Medulla oblongata (tissue), 1 donor: ENCODE measurements around the gene UCK2.

Experiments used
- DNase-seq: peaks from one replicate; pipeline ENCODE4 v3.0.0-alpha.2; 2015; ENCODE audit errors: extremely low spot score

UCK2 gene

DNA sequence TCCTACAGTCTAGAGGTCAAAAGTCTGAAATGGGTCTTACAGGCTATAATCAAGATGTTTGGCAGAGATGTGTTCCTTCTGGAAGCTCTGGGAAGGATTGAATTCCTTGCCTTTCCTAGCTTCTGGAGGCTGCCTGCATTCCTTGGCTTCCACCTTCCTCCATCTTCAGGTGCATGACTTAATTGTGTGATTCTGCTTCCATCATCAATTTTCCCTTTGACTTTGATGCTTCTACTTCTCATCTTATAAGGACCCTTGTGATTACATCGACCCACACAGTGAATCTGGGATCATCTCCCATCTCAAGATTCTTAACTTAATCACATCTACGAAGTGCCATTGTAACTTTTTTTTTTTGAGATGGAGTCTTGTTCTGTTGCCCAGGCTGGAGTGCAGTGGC, 111.4 kb downstream of the UCK2 start:
- DNase-seq, result no peak

DNA sequence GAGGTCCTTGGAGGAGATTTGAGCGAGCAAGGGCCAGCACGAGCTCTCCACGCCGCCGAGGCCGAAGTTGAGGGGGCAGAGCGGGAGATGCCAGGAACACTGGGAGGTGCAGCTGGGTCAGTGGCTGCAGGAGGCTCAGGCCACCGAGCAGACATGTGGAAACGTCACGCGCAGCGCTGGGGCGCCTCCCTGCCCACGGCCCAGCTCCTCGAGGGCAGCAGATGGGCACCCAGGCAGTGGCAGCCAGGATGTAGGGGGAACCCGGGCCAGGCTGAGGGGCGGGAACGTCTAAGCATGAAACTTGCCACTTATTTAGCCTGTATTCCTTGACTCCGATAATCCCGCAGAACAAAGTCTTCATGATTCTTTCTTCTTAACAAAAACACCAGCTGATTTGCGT, 114.1 kb downstream of the UCK2 start:
- no peak for DNase-seq

DNA sequence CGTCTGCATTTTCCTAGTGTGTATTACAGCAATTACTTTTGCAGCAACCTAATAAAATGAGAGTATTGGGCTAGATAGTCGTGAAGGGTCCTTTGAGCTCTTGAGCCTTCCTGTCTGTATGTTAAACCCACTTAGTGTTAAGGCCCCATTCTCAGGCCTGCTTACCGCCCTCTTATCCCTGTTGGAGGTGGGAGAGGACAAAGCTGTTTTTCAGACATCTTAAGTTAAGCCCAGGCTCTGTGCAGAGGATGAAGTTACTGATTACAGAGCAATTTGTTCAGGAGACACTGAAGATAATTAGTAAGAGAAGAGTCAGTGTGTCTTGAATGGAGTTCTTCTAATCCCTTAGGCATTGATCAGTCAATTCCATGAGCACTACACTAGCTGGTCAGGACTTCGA, 114.6 kb downstream of the UCK2 start:
- DNase-seq, result no peak

DNA sequence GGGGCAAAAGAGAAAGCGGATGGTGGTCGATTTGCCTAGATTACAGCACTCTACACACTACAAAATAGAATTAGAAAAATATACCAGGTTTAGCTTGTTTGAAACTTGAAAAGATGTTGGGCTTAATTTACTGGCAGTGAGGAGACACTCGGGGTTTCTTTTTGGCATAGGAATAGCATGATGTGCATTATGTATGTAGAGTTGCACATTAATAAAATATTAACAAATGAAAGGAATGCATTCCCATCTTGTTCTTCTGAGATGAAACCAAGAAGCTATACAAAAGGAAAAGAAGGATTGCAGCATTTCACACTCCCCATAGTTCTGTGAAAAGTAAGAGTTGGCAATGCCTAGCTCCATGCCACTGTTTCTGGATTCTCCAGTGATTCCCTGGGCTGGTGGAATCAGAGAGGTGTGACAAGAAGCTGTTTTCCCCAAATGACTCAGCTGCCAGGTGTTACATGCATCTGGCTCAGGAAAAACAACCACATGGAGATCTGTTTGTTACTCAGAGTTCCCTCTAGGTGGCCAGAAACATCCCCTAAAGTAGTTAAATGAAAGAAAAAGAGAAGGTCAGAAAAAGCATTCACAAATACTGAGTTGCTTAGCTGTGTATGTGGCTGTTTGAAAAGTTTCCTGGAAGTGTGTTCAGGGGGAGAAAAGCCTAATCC, 115.6 kb downstream of the UCK2 start:
- no peak for DNase-seq

DNA sequence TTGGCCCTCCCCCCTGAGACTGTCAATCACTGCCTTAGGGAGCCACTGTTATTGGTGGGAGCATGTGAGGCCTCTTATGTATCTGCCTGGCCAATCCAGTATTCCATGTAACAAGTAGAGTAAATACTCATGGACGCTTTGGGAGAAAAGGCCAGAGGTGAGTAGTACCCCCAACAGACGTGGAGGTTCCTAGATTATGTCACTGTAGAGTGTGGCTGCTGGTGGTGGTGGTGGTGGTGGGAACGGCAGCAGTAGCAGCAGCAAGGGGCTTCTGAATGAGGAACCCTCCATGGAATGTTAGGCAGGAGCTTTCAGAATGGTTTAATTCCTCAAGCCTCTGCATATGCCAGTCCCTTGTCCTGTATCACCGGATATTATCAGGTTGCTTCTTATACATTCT, 118.5 kb downstream of the UCK2 start:
- DNase-seq, result no peak

DNA sequence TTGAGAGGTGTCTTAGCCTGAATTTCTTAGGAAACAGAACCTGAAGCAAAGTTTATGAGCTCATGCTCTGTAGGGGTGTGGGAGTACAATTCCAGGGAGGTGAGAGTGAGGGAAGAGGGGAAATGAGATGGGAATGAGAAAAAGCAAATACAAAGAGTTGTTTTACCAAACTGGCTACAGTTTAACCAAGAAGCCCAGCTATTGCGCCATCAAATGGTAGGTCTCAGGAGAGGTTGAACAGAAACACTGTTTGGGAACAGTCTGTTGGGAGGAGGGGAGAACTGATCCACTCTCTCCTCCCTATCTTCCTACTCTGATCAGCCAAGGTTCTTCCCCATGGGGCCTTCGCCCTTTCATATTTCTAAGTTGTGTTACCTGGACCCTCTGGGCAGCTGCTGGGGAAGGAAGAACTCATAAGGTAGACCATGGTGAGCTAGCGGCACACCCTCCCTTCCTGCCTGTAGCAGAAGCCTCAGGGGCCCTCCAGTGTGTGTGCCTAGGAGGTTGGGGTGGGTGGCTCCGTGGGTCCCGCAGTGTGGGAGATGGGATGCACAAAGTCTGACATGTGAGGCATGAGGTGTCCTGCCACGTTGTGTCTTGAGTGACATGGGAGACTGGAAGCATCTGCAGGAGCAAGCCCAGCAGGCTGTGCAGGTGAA, 120.5 kb downstream of the UCK2 start:
- no peak for DNase-seq

DNA sequence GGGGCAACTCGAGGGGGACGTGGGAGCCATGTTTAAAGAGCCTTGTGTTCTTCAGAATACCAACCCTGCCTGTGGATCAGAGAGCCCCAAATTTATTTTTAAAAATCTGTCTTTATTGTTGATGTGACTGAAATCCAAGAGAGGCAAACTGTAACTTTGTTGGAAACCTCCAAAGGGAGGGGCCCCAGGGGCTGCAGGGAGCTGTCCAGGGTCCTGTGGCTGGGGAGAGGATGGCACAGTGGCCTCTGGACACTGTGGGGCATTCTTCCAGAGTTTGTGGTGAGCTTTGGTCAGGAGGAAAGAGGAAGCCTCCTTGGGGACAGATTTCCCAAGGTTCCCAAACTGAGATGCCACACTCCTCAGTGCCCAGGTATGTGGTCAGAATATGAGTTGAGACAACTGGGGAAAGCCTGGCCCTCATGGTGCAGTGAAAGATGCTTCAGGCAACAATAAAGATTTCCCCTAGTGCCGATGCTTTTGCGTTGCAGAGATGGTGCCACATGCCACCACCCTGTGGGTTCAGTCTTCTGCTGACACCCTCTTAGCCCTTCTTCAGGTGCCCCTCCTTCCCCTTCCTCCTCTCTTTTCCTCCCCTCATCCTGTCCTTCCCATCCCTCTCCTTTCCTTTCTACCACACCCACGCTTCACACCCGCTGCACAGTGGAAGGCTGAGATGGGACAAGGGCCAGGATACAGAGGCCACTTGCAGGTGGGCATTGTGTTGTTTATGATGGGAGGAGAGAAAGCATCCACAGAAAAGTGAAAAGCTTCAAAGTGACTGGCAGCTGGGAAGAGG, 122.1 kb downstream of the UCK2 start:
- DNase-seq, result no peak

DNA sequence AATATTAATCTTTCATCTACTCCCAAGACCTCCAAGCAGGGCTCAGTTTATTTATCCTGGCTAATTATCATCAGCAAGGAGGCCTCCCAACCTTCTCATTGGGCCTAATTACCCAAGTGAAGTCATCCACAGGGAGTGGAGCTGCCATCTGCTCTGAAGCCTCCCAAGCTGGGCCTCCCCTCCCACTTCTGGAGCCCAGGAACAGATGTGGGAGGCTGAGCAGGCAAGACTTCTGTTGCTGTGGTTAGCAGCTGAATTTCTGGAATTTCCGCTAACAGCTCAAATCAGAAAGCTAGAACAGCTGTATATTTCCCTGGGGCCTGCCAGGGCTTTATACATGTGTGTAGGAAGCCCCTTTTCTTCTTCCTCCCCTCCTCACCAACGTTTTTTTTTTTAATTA, 127.5 kb downstream of the UCK2 start:
- no peak for DNase-seq

DNA sequence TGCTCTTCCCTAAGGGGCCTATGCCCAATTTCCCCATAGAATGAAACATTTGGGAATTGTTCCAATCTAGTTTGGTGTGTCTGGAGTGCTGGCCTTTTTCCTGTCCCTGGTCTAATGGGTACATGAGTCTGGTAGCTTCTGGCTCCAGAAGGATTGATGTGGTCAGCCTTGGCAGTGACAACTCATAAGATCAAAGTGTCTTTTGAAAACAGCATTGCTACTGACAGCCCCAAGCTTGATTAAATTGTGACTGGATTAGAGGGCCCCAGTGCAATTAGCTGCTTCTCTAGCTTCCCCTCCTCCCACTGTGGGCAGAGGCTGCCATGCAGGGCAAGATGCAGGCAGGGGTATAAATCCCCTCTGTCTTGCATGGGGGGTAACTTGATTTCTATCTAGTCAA, 130.9 kb downstream of the UCK2 start:
- no peak for DNase-seq

DNA sequence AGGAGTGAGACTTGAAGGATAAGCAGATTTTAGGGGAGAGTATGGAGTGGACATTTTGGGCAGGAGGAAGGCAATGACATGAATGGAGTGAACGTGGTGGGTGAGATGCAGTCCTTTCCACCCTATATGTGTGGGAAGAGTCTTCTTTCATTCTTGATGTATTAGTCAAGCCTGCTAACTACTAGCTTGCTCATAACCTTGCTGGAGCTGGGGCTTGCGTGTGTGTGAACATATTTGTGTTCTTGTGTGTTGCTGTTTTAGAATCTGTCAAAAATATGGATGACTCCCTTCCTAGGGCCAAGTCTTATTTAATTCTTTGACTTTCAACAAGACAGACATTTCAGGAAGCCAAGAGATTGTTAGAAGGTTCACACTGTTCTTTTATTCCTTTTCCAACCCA, 132.7 kb downstream of the UCK2 start:
- no peak for DNase-seq

DNA sequence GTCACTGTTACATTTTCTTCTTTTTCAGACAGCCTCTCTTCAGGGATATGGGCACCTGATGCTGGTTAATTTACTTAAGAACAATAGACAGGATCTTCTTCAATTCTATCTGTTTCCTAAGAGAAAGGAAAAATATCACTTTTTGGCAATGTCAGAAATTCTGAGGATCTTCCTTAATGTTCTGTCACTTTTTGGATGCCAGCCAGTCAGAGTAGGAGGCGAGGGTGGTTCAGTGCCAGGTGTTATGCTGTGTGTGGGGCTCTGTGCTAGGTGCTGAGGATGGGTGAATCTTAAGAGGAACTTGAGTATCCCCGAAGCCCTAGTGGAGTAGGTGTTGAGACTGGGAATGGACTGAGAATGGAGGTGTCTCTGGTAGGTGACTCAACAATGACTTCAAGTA, 133.5 kb downstream of the UCK2 start:
- DNase-seq, result no peak
